Activated T-helper 1 cell treated with anti-CD3 and anti-CD28 coated beads, Interleukin-12 subunit alpha, Interleukin-12 subunit beta, Interleukin-2, Interleukin-4 antibody, amounts not matched to agents 30 ng/mL and 10 ng/mL and 1 ng/mL, durations not matched to agents 14 hours and 24 hours and 36 hours (primary cell): ENCODE data around the gene PF4V1. TPM values are rescaled to one million over a fixed set of nuclear protein-coding genes. Genes with fewer than 3 reads are reported as not detected.

Experiments used
- DNase-seq: peaks from one replicate; pipeline ENCODE4 v3.0.0; 2021; ENCODE audit warnings: low spot score
- H3K27ac Mint-ChIP-seq: one replicate; pipeline ENCODE4 v1.8.0; 2021; ENCODE audit warnings: mild to moderate bottlenecking, mixed read lengths
- H3K27me3 Mint-ChIP-seq: one replicate; pipeline ENCODE4 v1.8.0; 2022; ENCODE audit warnings: mild to moderate bottlenecking, moderate library complexity, mixed read lengths; ENCODE audit not compliant: insufficient read depth
- H3K36me3 Mint-ChIP-seq: one replicate; pipeline ENCODE4 v1.8.0; 2021; ENCODE audit warnings: low read depth, mixed read lengths
- H3K4me1 Mint-ChIP-seq: one replicate; pipeline ENCODE4 v1.8.0; 2021; ENCODE audit warnings: low read depth, mixed read lengths
- H3K4me3 Mint-ChIP-seq: one replicate; pipeline ENCODE4 v1.8.0; 2021; ENCODE audit warnings: mild to moderate bottlenecking, moderate library complexity, mixed read lengths
- H3K9me3 Mint-ChIP-seq: one replicate; pipeline ENCODE4 v1.8.0; 2021; ENCODE audit warnings: mixed read lengths
- intact Hi-C: fragments of 100-400 bp; cut with micrococcal nuclease; formaldehyde crosslinking; loops from one replicate; pipeline ENCODE4 v1.15.1; 2024
- total RNA-seq: library from RNA; stranded (reverse); gene quantifications from 2 replicates; pipeline ENCODE4 v1.2.3, GENCODE V29; 2022

The PF4V1 gene
- total RNA-seq, 1 donor from 2014 or later, result not detected

GRCh38 chr4:73832651-73833237 lies 20.4 kb upstream of the PF4V1 start:
- intact Hi-C loops, result no loop called here
- Mint-ChIP-seq H3K27ac (no peak overlapping the region), H3K4me3 (no peak overlapping the region), H3K27me3 (peaks cover 17% of the 10 kb centered on the region), H3K4me1 (no peaks in the 10 kb centered on the region), H3K36me3 (no peaks in the 10 kb centered on the region), H3K9me3 (peaks cover 3% of the 10 kb centered on the region)
- DNase-seq, result no peak

- DNase-seq, result no peak
- Mint-ChIP-seq H3K36me3 (no peaks in the 10 kb centered on the region), H3K4me1 (no peaks in the 10 kb centered on the region), H3K27ac (no peak within 1 kb of the TSS), H3K9me3 (no peaks in the 10 kb centered on the region), H3K4me3 (no peak within 1 kb of the TSS), H3K27me3 (peaks cover 17% of the 10 kb centered on the region)
- intact Hi-C loops, result no loop called here
These were observed 16.5 kb upstream of the PF4V1 start, which contains the start of gene CXCL6 for GRCh38 chr4:73836373-73837279. TSS of gene CXCL6 (plus strand) at chr4:73836678. CDS start at chr4:73836751, 73 bp downstream.

DNA sequence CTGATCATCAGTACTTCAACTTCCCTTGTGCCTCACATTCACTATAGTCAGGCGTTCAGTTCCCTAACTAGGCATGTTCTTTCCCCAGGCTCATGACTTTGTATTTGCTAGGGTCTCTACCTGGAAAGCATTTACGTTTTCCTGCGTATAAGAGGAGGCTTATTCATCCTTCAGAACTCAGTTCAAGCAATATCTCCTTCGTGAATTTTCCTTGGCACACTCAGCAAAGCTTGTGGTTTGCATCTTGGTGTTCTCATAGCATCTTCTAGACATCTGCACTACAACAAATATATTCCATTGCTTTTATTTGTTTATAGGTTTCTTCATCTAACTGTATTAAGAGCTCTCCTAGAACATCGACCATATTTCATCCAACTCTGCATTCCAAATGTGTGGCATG lies 14.0 kb upstream of the PF4V1 start:
- no peak for DNase-seq
- intact Hi-C loops, result no loop called here
- peaks cover 17% of the 10 kb centered on the region for H3K27me3 Mint-ChIP-seq
- H3K9me3 Mint-ChIP-seq, result no peaks in the 10 kb centered on the region
- H3K4me1 Mint-ChIP-seq, result no peaks in the 10 kb centered on the region
- H3K4me3 Mint-ChIP-seq, result no peak overlapping the region
- no peaks in the 10 kb centered on the region for H3K36me3 Mint-ChIP-seq
- H3K27ac Mint-ChIP-seq, result no peak overlapping the region

DNA sequence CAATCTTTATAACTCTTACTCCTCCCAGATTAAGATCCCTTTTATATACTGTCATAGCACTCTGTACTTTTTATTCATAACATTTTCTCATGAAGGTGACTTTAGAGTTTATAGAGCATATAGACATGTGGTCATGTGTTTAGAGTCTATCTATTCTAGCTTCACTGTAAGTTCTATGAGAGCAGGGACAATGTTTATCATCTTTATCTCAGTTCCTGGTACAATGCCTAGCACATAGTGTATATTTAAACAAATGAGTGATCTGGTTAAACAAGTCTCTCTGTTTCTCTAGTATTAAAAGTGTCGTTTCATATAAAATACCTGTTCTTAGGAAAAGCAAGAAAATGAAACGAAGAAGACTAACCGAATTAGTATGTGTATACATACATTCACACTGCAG lies 13.4 kb upstream of the PF4V1 start:
- H3K36me3 Mint-ChIP-seq, result no peaks in the 10 kb centered on the region
- intact Hi-C loops, result no loop called here
- H3K4me1 Mint-ChIP-seq, result no peaks in the 10 kb centered on the region
- no peak overlapping the region for H3K27ac Mint-ChIP-seq
- no peak for DNase-seq
- H3K9me3 Mint-ChIP-seq, result no peaks in the 10 kb centered on the region
- H3K27me3 Mint-ChIP-seq, result peaks cover 17% of the 10 kb centered on the region
- no peak overlapping the region for H3K4me3 Mint-ChIP-seq

DNA sequence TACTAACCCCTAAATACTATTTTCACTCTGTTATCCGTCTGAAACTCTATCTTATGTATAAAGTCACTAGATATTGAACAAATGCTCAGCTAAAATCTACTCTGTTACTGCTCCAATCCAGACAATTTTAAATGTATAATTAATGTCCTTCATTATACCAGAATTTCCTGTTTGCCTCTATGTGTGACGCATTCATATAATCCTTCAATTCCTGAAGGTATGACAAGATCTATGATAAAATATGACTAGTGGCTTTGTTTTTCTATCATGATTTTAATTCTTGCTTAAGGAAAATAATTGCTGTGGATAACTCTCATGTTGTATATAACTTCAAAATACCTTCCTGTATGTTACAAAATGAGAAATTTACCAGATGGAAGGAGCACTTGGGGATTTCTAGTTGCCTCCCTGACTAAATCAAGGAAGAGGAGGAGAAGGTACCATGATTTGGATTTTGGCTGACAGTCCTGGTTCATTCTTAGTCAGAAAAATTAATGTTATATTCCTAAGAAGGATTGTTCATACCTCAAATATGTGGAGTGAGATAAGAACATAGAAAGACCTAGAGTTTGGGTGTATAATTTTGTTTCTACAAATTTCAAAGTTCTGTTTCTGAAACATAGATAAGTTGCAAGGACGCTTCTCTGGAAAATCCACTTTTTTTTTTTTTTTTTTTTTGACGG lies 11.7 kb upstream of the PF4V1 start:
- DNase-seq, result no peak
- Mint-ChIP-seq H3K4me1 (no peaks in the 10 kb centered on the region), H3K36me3 (no peaks in the 10 kb centered on the region), H3K4me3 (no peak overlapping the region), H3K9me3 (no peaks in the 10 kb centered on the region), H3K27ac (no peak overlapping the region), H3K27me3 (peaks cover 16% of the 10 kb centered on the region)
- intact Hi-C loops, result no loop called here

DNA sequence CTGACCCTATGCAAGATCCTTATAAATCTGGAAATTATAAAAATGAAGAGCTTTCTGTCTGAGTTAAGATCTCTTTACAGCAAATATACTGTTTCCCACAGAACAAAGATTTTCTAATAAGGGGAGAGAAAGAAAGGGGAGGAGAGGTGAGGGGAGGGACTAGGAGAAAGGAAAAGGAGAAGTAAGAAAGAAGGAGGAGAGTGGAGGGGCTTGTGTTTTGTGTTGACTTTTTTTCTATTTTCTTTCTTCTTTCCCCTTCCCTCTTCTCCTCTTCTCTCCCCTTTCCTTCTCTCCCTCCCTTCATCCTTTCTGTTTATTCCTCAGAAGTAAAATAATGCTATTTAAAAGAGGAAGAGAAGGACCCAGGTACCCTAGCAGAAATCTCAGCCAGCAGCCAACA lies 10.4 kb upstream of the PF4V1 start:
- no peaks in the 10 kb centered on the region for H3K36me3 Mint-ChIP-seq
- peaks cover 7% of the 10 kb centered on the region for H3K27me3 Mint-ChIP-seq
- DNase-seq, result no peak
- no peak overlapping the region for H3K4me3 Mint-ChIP-seq
- no peaks in the 10 kb centered on the region for H3K4me1 Mint-ChIP-seq
- H3K9me3 Mint-ChIP-seq, result no peaks in the 10 kb centered on the region
- no peak overlapping the region for H3K27ac Mint-ChIP-seq
- intact Hi-C loops, result no loop called here

- intact Hi-C loops, result no loop called here
- no peak for DNase-seq
- no peaks in the 10 kb centered on the region for H3K4me1 Mint-ChIP-seq
- no peak overlapping the region for H3K4me3 Mint-ChIP-seq
- peaks cover 7% of the 10 kb centered on the region for H3K27me3 Mint-ChIP-seq
- H3K9me3 Mint-ChIP-seq, result no peaks in the 10 kb centered on the region
- no peak overlapping the region for H3K27ac Mint-ChIP-seq
- no peaks in the 10 kb centered on the region for H3K36me3 Mint-ChIP-seq
These were observed 9.7 kb upstream of the PF4V1 start for GRCh38 chr4:73843369-73843768.

DNA sequence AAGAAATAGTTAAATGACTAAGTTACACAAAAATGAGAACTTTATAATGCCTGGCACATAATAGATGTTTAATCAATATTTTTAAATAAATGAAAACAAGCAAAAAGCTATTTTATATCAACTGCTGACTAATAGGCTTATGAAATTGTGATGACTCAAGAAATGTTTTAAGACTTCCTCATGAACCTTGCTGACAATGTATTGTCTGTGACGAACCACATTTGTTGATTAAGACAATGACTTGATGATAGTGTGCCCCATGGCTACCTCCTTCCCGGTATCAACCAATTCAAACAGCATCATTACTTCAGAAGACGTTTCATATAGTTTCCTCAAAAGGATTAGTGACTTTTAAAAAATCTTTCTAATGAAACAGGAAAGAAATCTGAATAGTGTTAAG lies 8.8 kb upstream of the PF4V1 start:
- Mint-ChIP-seq H3K27me3 (peaks cover 4% of the 10 kb centered on the region), H3K27ac (no peak overlapping the region), H3K36me3 (no peaks in the 10 kb centered on the region), H3K9me3 (no peaks in the 10 kb centered on the region), H3K4me3 (no peak overlapping the region), H3K4me1 (no peaks in the 10 kb centered on the region)
- DNase-seq, result no peak
- intact Hi-C loops, result no loop called here

DNA sequence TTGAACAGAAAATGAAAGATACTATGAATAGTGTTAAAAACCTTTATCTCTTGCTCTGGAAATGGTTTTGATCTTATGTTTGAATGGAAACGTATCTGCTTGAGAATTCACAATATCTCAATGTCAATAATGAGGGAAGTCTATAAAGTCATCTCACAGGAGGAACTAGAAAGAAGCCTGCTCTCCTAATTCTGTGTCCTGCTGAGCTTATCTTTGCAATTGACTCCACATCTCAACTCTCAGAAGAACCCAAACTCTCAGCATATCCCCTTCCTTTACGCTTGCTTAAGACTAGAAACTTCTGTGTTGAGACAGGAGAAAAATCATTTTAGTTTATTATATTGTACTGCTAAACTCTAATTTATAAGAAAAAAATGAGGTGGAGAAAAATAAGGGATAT lies 8.3 kb upstream of the PF4V1 start:
- no peaks in the 10 kb centered on the region for H3K9me3 Mint-ChIP-seq
- H3K36me3 Mint-ChIP-seq, result no peaks in the 10 kb centered on the region
- no peak overlapping the region for H3K4me3 Mint-ChIP-seq
- intact Hi-C loops, result no loop called here
- no peaks in the 10 kb centered on the region for H3K4me1 Mint-ChIP-seq
- H3K27ac Mint-ChIP-seq, result no peak overlapping the region
- no peak for DNase-seq
- H3K27me3 Mint-ChIP-seq, result peaks cover 4% of the 10 kb centered on the region

DNA sequence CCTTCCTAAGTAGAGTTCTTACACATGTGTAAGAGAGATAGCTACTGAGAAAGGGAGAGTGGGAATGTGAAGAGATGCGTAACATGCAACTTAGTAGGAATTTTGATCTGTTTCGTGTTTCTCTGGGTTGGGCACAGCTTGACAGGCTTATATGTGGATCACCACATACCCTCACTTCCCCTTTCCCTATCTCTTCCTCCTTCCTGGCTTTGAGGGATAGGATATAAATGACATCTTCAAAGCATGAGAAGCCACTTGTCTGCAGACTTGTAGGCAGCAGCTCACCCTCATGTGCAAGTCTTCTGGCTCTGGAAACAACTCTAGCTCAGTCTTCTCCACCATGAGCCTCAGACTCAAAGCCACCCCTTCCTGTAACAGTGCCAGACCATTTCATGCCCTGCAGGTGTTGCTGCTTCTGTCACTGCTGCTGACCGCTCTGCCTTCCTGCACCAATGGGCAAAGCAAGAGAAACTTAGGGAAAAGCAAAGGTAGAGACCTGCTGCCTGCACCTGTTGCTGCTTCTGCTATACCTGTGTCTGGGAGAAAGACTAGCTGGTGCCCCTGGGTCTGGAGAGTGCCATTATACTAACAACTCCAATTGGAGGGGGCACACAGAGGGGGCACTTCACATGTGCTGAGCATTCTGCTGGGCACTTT lies 5.4 kb upstream of the PF4V1 start:
- Mint-ChIP-seq H3K4me1 (no peaks in the 10 kb centered on the region), H3K27me3 (peaks cover 7% of the 10 kb centered on the region), H3K9me3 (no peaks in the 10 kb centered on the region), H3K27ac (no peak overlapping the region), H3K4me3 (no peak overlapping the region), H3K36me3 (no peaks in the 10 kb centered on the region)
- intact Hi-C loops, result no loop called here
- no peak for DNase-seq

DNA sequence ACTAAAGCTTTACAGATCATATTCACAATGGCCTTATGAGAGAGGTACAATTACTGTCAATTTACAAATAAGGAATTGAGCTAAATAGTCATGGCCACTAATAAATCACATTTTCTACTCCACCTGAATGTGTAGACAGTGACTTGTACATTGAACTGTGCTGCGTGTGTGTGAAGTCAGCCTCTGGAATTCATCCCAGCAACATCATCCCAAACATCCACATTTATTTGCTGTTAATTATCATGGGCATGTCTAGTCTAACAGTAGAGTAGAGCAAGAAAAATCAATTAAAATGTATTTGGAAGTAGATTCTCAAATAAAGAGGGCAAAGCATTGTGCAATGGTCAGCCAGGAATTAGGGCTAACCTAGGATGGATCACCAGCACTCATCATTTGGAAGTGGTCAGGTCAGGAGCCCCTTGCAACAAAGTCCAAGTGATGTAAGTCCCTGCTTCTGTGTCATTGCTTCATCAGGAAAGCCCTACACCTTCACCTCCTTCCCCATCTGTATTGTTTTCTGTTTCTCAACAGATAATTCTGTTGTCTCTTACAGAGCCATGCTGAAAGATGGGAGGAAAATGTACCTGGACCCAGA lies 4.8 kb upstream of the PF4V1 start:
- no peak overlapping the region for H3K27ac Mint-ChIP-seq
- intact Hi-C loops, result no loop called here

DNA sequence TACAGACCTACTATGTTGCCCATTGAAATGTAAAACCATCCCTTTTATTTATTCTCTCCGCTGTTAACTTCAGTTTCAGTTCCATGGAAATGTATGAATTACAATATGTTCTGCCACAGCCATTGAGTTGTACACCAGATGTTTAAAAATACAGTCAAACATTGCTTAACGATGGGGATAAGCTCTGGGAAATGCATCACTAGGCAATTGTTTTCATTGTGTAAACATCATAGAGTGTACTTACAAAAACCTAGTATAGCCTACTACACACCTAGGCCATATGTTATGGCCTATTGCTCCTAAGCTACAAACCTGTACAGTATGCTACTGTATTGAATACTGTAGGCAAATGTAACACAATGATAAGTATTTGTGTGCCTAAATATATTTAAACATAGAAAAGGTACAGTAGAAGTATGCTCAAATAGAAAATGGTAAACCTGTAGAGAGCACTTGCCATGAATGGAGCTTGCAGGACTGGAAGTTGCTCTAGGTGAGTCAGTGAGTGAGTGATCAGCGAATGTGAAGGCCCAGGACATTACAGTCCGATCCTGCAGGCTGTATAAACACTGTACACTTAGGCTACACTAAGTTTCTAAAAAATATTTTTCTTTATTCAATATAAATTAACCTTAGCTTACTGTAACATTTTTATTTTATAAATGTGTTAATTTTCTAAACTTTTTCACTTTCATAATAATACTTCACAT lies 2.7 kb upstream of the PF4V1 start:
- H3K27me3 Mint-ChIP-seq, result peaks cover 17% of the 10 kb centered on the region
- no peak for DNase-seq
- no peak overlapping the region for H3K27ac Mint-ChIP-seq
- H3K4me3 Mint-ChIP-seq, result no peak overlapping the region
- no peaks in the 10 kb centered on the region for H3K4me1 Mint-ChIP-seq
- H3K9me3 Mint-ChIP-seq, result no peaks in the 10 kb centered on the region
- no peaks in the 10 kb centered on the region for H3K36me3 Mint-ChIP-seq
- intact Hi-C loops, result no loop called here

More for the DNA sequence above, 4.8 kb upstream of the PF4V1 start:
- no peak for DNase-seq
- no peak overlapping the region for H3K4me3 Mint-ChIP-seq
- peaks cover 8% of the 10 kb centered on the region for H3K27me3 Mint-ChIP-seq
- no peaks in the 10 kb centered on the region for H3K36me3 Mint-ChIP-seq
- H3K9me3 Mint-ChIP-seq, result no peaks in the 10 kb centered on the region
- H3K4me1 Mint-ChIP-seq, result no peaks in the 10 kb centered on the region
